Naive B cell (primary cell): Measurements from ENCODE around the gene PHACTR1. TPM values are rescaled to one million over a fixed set of nuclear protein-coding genes. Genes with fewer than 3 reads are reported as not detected.
"Not testable (repeated sequence)": the region's sequence is repeated elsewhere in the genome, so short reads cannot be mapped to it uniquely, and the experiment has no call there.

Experiments
- ATAC-seq, 2 donors: fragments of 150-1000 bp; cut with Tn5 transposase; 2 replicates each; pipeline ENCODE4 v1.10.0; 2021; ENCODE audit warnings: low read depth in 2 of 2, mild to moderate bottlenecking in 2 of 2, moderate library complexity in 2 of 2
- DNase-seq: peaks from one replicate; pipeline ENCODE4 v3.0.0; 2022
- H3K27ac Mint-ChIP-seq, 6 donors: one replicate each; pipeline ENCODE4 v1.8.0; 2020 to 2022; ENCODE audit warnings: mild to moderate bottlenecking in 6 of 6, mixed read lengths in 6 of 6, moderate library complexity in 5 of 6, inconsistent platforms in 2 of 6
- H3K27me3 Mint-ChIP-seq, 3 donors: one replicate each; pipeline ENCODE4 v1.8.0; 2021 to 2022; ENCODE audit warnings: mixed read lengths in 3 of 3, mild to moderate bottlenecking in 1 of 3
- H3K36me3 Mint-ChIP-seq, 2 donors: one replicate each; pipeline ENCODE4 v1.8.0; 2020 to 2022; ENCODE audit warnings: mixed read lengths in 2 of 2, inconsistent platforms in 1 of 2, mild to moderate bottlenecking in 1 of 2
- H3K4me1 Mint-ChIP-seq, 3 donors: one replicate each; pipeline ENCODE4 v1.8.0; 2020 to 2022; ENCODE audit warnings: mixed read lengths in 3 of 3, inconsistent platforms in 1 of 3, mild to moderate bottlenecking in 1 of 3, moderate library complexity in 1 of 3
- H3K4me3 Mint-ChIP-seq, 8 donors: one replicate each; pipeline ENCODE4 v1.8.0; 2020 to 2022; ENCODE audit warnings: mild to moderate bottlenecking in 8 of 8, mixed read lengths in 8 of 8, moderate library complexity in 8 of 8, inconsistent platforms in 2 of 8
- H3K9me3 Mint-ChIP-seq, 7 donors: one replicate each; pipeline ENCODE4 v1.8.0; 2020 to 2022; ENCODE audit warnings: mixed read lengths in 7 of 7, mild to moderate bottlenecking in 5 of 7, inconsistent platforms in 2 of 7, moderate library complexity in 1 of 7
- polyA plus RNA-seq, 6 donors: library from polyadenylated mRNA; unstranded; fragments of 300-500 nt; fragmentation: Illumina TruSeq; gene quantifications; one replicate each; pipeline ENCODE4 v1.2.3, GENCODE V29; 2021; ENCODE audit warnings: low read depth in 6 of 6

Gene PHACTR1
- polyA plus RNA-seq, 6 donors from 2014 or later, result 61.4 to 110 (median 75.1) TPM

- Mint-ChIP-seq H3K4me1 (peaks cover 4 to 7% (median 6%) of the 10 kb centered on the region in 3 donors), H3K27me3 (peaks cover 0 to 20% (median 11%) of the 10 kb centered on the region in 3 donors), H3K9me3 (peaks cover 0 to 23% (median 4%) of the 10 kb centered on the region in 7 donors), H3K27ac (no peak overlapping the region), H3K36me3 (peaks cover 10 to 18% of the 10 kb centered on the region in 2 donors), H3K4me3 (no peak overlapping the region)
- no peak for ATAC-seq
- DNase-seq, result no peak
Observed at GRCh38 chr6:13113376-13113775, 396.8 kb downstream of the PHACTR1 start.

GRCh38 chr6:13113981-13114593 is 397.5 kb downstream of the PHACTR1 start:
- peaks cover 10 to 18% of the 10 kb centered on the region in 2 donors for H3K36me3 Mint-ChIP-seq
- H3K4me3 Mint-ChIP-seq, result peak overlapping the region in 1 of 8 donors; percentile 12
- peaks cover 0 to 23% (median 4%) of the 10 kb centered on the region in 7 donors for H3K9me3 Mint-ChIP-seq
- ATAC-seq (no peak), DNase-seq (no peak)
- H3K27ac Mint-ChIP-seq, result no peak overlapping the region
- peaks cover 4 to 7% (median 6%) of the 10 kb centered on the region in 3 donors for H3K4me1 Mint-ChIP-seq
- H3K27me3 Mint-ChIP-seq, result peaks cover 0 to 20% (median 11%) of the 10 kb centered on the region in 3 donors

GRCh38 chr6:13116155-13116554 is 399.6 kb downstream of the PHACTR1 start:
- H3K27ac Mint-ChIP-seq, result peak overlapping the region in 1 of 6 donors; percentile 77
- peaks cover 0 to 29% (median 11%) of the 10 kb centered on the region in 3 donors for H3K27me3 Mint-ChIP-seq
- peaks cover 4 to 7% (median 6%) of the 10 kb centered on the region in 3 donors for H3K4me1 Mint-ChIP-seq
- H3K36me3 Mint-ChIP-seq, result peaks cover 0 to 7% of the 10 kb centered on the region in 2 donors
- peak; percentile 32 to 68 for ATAC-seq
- peaks cover 0 to 9% (median 0%) of the 10 kb centered on the region in 7 donors for H3K9me3 Mint-ChIP-seq
- DNase-seq, result no peak
- H3K4me3 Mint-ChIP-seq, result no peak overlapping the region

- Mint-ChIP-seq H3K4me1 (peaks cover 4 to 7% (median 6%) of the 10 kb centered on the region in 3 donors), H3K27ac (no peak overlapping the region), H3K9me3 (peaks cover 0 to 3% (median 0%) of the 10 kb centered on the region in 7 donors), H3K27me3 (peaks cover 0 to 20% (median 11%) of the 10 kb centered on the region in 3 donors), H3K4me3 (no peak overlapping the region), H3K36me3 (no peaks in the 10 kb centered on the region)
- DNase-seq (no peak), ATAC-seq (no peak)
Observed at GRCh38 chr6:13117570-13117969, 401.0 kb downstream of the PHACTR1 start.

- Mint-ChIP-seq H3K4me3 (no peak overlapping the region), H3K27ac (no peak overlapping the region), H3K9me3 (no peaks in the 10 kb centered on the region), H3K36me3 (no peaks in the 10 kb centered on the region), H3K4me1 (peaks cover 6 to 17% (median 11%) of the 10 kb centered on the region in 3 donors), H3K27me3 (peaks cover 0 to 27% (median 15%) of the 10 kb centered on the region in 3 donors)
- DNase-seq, result no peak
- ATAC-seq, result no peak
Observed at GRCh38 chr6:13119549-13119948, 403.0 kb downstream of the PHACTR1 start.

GRCh38 chr6:13120483-13121482 is 404.2 kb downstream of the PHACTR1 start:
- Mint-ChIP-seq H3K27ac (no peak overlapping the region), H3K4me1 (peaks cover 6 to 17% (median 11%) of the 10 kb centered on the region in 3 donors), H3K27me3 (peaks cover 0 to 19% (median 11%) of the 10 kb centered on the region in 3 donors), H3K36me3 (no peaks in the 10 kb centered on the region), H3K4me3 (no peak overlapping the region), H3K9me3 (no peaks in the 10 kb centered on the region)
- no peak for ATAC-seq
- DNase-seq, result no peak

GRCh38 chr6:13124131-13124530 is 407.6 kb downstream of the PHACTR1 start:
- no peak overlapping the region for H3K27ac Mint-ChIP-seq
- H3K27me3 Mint-ChIP-seq, result peaks cover 0 to 19% (median 4%) of the 10 kb centered on the region in 3 donors
- H3K4me1 Mint-ChIP-seq, result peaks cover 0 to 10% (median 7%) of the 10 kb centered on the region in 3 donors
- H3K4me3 Mint-ChIP-seq, result no peak overlapping the region
- DNase-seq, result no peak
- H3K9me3 Mint-ChIP-seq, result peaks cover 0 to 5% (median 0%) of the 10 kb centered on the region in 7 donors
- no peak for ATAC-seq
- H3K36me3 Mint-ChIP-seq, result no peaks in the 10 kb centered on the region

- ATAC-seq (no peak), DNase-seq (no peak)
- peak overlapping the region in 2 of 6 donors; percentile 4 to 8 for H3K27ac Mint-ChIP-seq
- H3K9me3 Mint-ChIP-seq, result peaks cover 0 to 5% (median 1%) of the 10 kb centered on the region in 7 donors
- H3K4me1 Mint-ChIP-seq, result peaks cover 0 to 10% (median 7%) of the 10 kb centered on the region in 3 donors
- no peak overlapping the region for H3K4me3 Mint-ChIP-seq
- H3K27me3 Mint-ChIP-seq, result peaks cover 0 to 13% (median 4%) of the 10 kb centered on the region in 3 donors
- no peaks in the 10 kb centered on the region for H3K36me3 Mint-ChIP-seq
Observed at GRCh38 chr6:13125841-13126240, 409.3 kb downstream of the PHACTR1 start.

GRCh38 chr6:13131935-13132661 is 415.5 kb downstream of the PHACTR1 start:
- Mint-ChIP-seq H3K4me3 (no peak overlapping the region), H3K4me1 (no peaks in the 10 kb centered on the region), H3K9me3 (peaks cover 0 to 3% (median 0%) of the 10 kb centered on the region in 7 donors), H3K36me3 (no peaks in the 10 kb centered on the region), H3K27ac (no peak overlapping the region), H3K27me3 (no peaks in the 10 kb centered on the region)
- no peak for DNase-seq
- ATAC-seq, result no peak

GRCh38 chr6:13133894-13134293 is 417.3 kb downstream of the PHACTR1 start:
- H3K9me3 Mint-ChIP-seq, ATAC-seq, H3K4me1 Mint-ChIP-seq, H3K27ac Mint-ChIP-seq, H3K36me3 Mint-ChIP-seq, DNase-seq, H3K4me3 Mint-ChIP-seq, H3K27me3 Mint-ChIP-seq: not testable (repeated sequence)

GRCh38 chr6:13135152-13135551 is 418.6 kb downstream of the PHACTR1 start:
- H3K4me1 Mint-ChIP-seq, result peaks cover 0 to 4% (median 3%) of the 10 kb centered on the region in 3 donors
- H3K9me3 Mint-ChIP-seq, result no peaks in the 10 kb centered on the region
- no peak for DNase-seq
- H3K27ac Mint-ChIP-seq, result peak overlapping the region in 1 of 6 donors; percentile 80
- H3K4me3 Mint-ChIP-seq, result no peak overlapping the region
- ATAC-seq, result no peak
- H3K36me3 Mint-ChIP-seq, result no peaks in the 10 kb centered on the region
- H3K27me3 Mint-ChIP-seq, result no peaks in the 10 kb centered on the region

- H3K27me3 Mint-ChIP-seq, result no peaks in the 10 kb centered on the region
- no peak overlapping the region for H3K27ac Mint-ChIP-seq
- no peak overlapping the region for H3K4me3 Mint-ChIP-seq
- ATAC-seq (no peak), DNase-seq (no peak)
- no peaks in the 10 kb centered on the region for H3K9me3 Mint-ChIP-seq
- H3K4me1 Mint-ChIP-seq, result peaks cover 0 to 13% (median 8%) of the 10 kb centered on the region in 3 donors
- no peaks in the 10 kb centered on the region for H3K36me3 Mint-ChIP-seq
Observed at GRCh38 chr6:13139119-13139518, 422.6 kb downstream of the PHACTR1 start.

GRCh38 chr6:13140980-13141379 is 424.4 kb downstream of the PHACTR1 start:
- Mint-ChIP-seq H3K27ac (peak overlapping the region in 1 of 6 donors; percentile 49), H3K27me3 (no peaks in the 10 kb centered on the region), H3K36me3 (no peaks in the 10 kb centered on the region), H3K4me1 (peaks cover 0 to 13% (median 8%) of the 10 kb centered on the region in 3 donors), H3K9me3 (no peaks in the 10 kb centered on the region), H3K4me3 (no peak overlapping the region)
- DNase-seq (no peak), ATAC-seq (no peak)
